ENCODE data around the gene DMWD.
"Not testable (repeated sequence)": the region's sequence is repeated elsewhere in the genome, so short reads cannot be mapped to it uniquely, and the experiment has no call there.

Gene DMWD

GRCh38 chr19:45751483-45751882, 41.2 kb downstream of the DMWD start:
- not testable (repeated sequence) for DNase-seq (ENCODE audit: low spot score)

- no peak for DNase-seq (ENCODE audit: low spot score)
Observed at GRCh38 chr19:45747513-45747912, 45.1 kb downstream of the DMWD start.

GRCh38 chr19:45746866-45747265, 45.8 kb downstream of the DMWD start:
- no peak for DNase-seq (ENCODE audit: low spot score)

GRCh38 chr19:45745606-45746005, 47.0 kb downstream of the DMWD start:
- no peak for DNase-seq (ENCODE audit: low spot score)

GRCh38 chr19:45742969-45743368, 49.7 kb downstream of the DMWD start:
- no peak for DNase-seq (ENCODE audit: low spot score)

GRCh38 chr19:45739498-45740439, 52.9 kb downstream of the DMWD start:
- no peak for DNase-seq (ENCODE audit: low spot score)

GRCh38 chr19:45733160-45733810, 59.4 kb downstream of the DMWD start, which contains the start of gene MEIOSIN:
MEIOSIN (plus strand) TSS chr19:45733439; CDS start chr19:45735377, 1,938 bp downstream.
- DNase-seq (ENCODE audit: low spot score), result no peak
